Measurements from ENCODE around the gene NXF3. TPM values are rescaled to one million over a fixed set of nuclear protein-coding genes. Genes with fewer than 3 reads are reported as not detected.

NXF3 gene
- total RNA-seq, 2 donors from 2014 or later = 0.22 to 0.39 TPM

- no peak overlapping the region for H3K27ac ChIP-seq
- no peaks in the 10 kb centered on the region for H3K27me3 ChIP-seq
- no peak for TF ChIP-seq CTCF (IDR thresholded peaks at IDR 0.05)
- no peak overlapping the region for H3K4me3 ChIP-seq
- no peaks in the 10 kb centered on the region for H3K9me3 ChIP-seq
- DNase-seq (ENCODE audit: low spot score) = peak; percentile 48
- H3K4me1 ChIP-seq = peaks cover 0 to 4% of the 10 kb centered on the region in 2 donors
- H3K36me3 ChIP-seq = no peaks in the 10 kb centered on the region
Measured at GRCh38 chrX:103101299-103102042, 8.5 kb upstream of the NXF3 start.

- no peak for DNase-seq (ENCODE audit: low spot score)
- TF ChIP-seq CTCF (IDR thresholded peaks at IDR 0.05) = no peak
- Histone ChIP-seq H3K27me3 (no peaks in the 10 kb centered on the region), H3K4me1 (peaks cover 0 to 4% of the 10 kb centered on the region in 2 donors), H3K9me3 (no peaks in the 10 kb centered on the region), H3K4me3 (no peak overlapping the region), H3K27ac (no peak overlapping the region), H3K36me3 (no peaks in the 10 kb centered on the region)
Measured at GRCh38 chrX:103100484-103100883, 7.5 kb upstream of the NXF3 start.

GRCh38 chrX:103099691-103100090 is 6.7 kb upstream of the NXF3 start:
- H3K9me3 ChIP-seq = no peaks in the 10 kb centered on the region
- H3K36me3 ChIP-seq = no peaks in the 10 kb centered on the region
- H3K27me3 ChIP-seq = no peaks in the 10 kb centered on the region
- no peak for DNase-seq (ENCODE audit: low spot score)
- TF ChIP-seq CTCF (IDR thresholded peaks at IDR 0.05) = no peak
- H3K4me1 ChIP-seq = peaks cover 0 to 4% of the 10 kb centered on the region in 2 donors
- no peak overlapping the region for H3K27ac ChIP-seq
- H3K4me3 ChIP-seq = no peak overlapping the region

GRCh38 chrX:103098488-103098887 is 5.5 kb upstream of the NXF3 start:
- TF ChIP-seq CTCF (IDR thresholded peaks at IDR 0.05) = no peak

DNA sequence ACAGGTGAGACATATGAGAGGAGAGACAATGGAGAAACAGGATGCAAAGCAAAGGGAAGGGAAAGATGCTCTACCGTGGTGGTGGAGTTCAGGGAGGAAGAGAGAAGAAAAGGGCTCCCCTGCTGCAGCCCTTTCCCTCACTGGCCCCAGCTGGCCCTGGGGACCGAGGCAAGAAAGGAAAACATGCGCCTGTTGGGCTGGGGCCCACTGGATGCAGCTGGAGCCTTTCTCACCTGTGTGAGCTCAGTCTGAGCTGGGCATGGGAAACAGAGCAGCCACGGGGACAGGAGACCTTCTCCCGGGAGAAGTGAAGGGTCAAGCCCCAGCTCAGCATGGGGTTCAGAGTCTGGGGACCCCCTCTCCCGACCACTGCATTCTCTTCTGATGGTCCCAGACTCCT is 11.9 kb downstream of the NXF3 start:
- DNase-seq (ENCODE audit: low spot score) = no peak
- TF ChIP-seq CTCF (IDR thresholded peaks at IDR 0.05) = no peak
- no peaks in the 10 kb centered on the region for H3K36me3 ChIP-seq

More at GRCh38 chrX:103098488-103098887, 5.5 kb upstream of the NXF3 start:
- Histone ChIP-seq H3K27ac (no peak overlapping the region), H3K9me3 (no peaks in the 10 kb centered on the region), H3K4me3 (no peak overlapping the region), H3K4me1 (peaks cover 0 to 4% of the 10 kb centered on the region in 2 donors), H3K36me3 (no peaks in the 10 kb centered on the region), H3K27me3 (no peaks in the 10 kb centered on the region)
- DNase-seq (ENCODE audit: low spot score) = no peak

DNA sequence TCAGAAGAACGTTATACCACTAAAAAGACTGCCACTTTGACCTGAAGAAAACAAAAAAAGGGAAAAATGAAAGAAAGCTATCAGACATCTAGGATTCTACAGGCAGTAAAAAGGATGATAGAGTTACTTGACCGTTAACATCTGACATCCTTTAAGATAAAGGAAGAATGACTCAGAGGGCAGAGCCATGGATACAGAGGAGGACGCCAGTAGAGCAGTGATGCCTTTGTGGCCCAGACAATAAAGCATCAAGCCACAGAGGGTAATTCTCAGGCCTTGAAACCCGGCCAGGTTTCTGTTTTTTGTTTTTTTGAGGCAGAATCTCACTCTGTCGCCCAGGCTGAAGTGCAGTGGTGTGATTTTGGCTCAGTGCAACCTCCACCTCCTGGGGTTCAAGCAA is 19.5 kb downstream of the NXF3 start:
- H3K27me3 ChIP-seq = no peaks in the 10 kb centered on the region
- H3K36me3 ChIP-seq = no peaks in the 10 kb centered on the region
- no peak overlapping the region for H3K27ac ChIP-seq
- no peak overlapping the region for H3K4me3 ChIP-seq
- no peak for TF ChIP-seq CTCF (IDR thresholded peaks at IDR 0.05)
- DNase-seq (ENCODE audit: low spot score) = no peak
- no peaks in the 10 kb centered on the region for H3K4me1 ChIP-seq
- no peaks in the 10 kb centered on the region for H3K9me3 ChIP-seq

More for the DNA sequence above, 11.9 kb downstream of the NXF3 start:
- Histone ChIP-seq H3K4me1 (no peaks in the 10 kb centered on the region), H3K9me3 (no peaks in the 10 kb centered on the region), H3K27me3 (no peaks in the 10 kb centered on the region), H3K27ac (no peak overlapping the region), H3K4me3 (no peak overlapping the region)
